Ishikawa (cell line): ENCODE data around the gene LRBA.

ENCODE experiments used
- EP300 ChIP-seq: IDR thresholded peaks from 2 replicates; pipeline ENCODE4 v1.6.1; 2012; ENCODE audit warnings: borderline replicate concordance
- RAD21 ChIP-seq: IDR thresholded peaks from 2 replicates; pipeline ENCODE4 v1.6.1; 2012; ENCODE audit warnings: low read depth
- REST ChIP-seq: IDR thresholded peaks from 2 replicates; pipeline ENCODE4 v1.6.1; 2012; ENCODE audit warnings: low read depth, mild to moderate bottlenecking
- TF ChIP-seq, protein P1 (sequence below): IDR thresholded peaks from 2 replicates; pipeline ENCODE4 v1.6.1; 2012
- TF ChIP-seq, protein P2 (sequence below): IDR thresholded peaks from 2 replicates; pipeline ENCODE4 v1.6.1; 2012

- TF ChIP-seq RAD21, result no peak
- TF ChIP-seq, protein P1, sequence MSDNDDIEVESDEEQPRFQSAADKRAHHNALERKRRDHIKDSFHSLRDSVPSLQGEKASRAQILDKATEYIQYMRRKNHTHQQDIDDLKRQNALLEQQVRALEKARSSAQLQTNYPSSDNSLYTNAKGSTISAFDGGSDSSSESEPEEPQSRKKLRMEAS, result no peak
- TF ChIP-seq, protein P2, sequence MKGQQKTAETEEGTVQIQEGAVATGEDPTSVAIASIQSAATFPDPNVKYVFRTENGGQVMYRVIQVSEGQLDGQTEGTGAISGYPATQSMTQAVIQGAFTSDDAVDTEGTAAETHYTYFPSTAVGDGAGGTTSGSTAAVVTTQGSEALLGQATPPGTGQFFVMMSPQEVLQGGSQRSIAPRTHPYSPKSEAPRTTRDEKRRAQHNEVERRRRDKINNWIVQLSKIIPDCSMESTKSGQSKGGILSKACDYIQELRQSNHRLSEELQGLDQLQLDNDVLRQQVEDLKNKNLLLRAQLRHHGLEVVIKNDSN, result no peak
- TF ChIP-seq REST, result no peak
- no peak for TF ChIP-seq EP300
These were observed 761.0 kb downstream of the LRBA start for GRCh38 chr4:150253965-150254630.
